OCI-LY3 (cell line): ENCODE results near the gene ASB7.

ENCODE experiments used
- H2AFZ ChIP-seq: fragments of 200-600, 300-600 bp; shearing (Covaris generic); 2 replicates; pipeline ENCODE4 v1.6.0; 2014; ENCODE audit warnings: antibody characterized with exemption, low read depth, low read length
- H3K27ac ChIP-seq: fragments of 200-600, 300-600 bp; sonication (generic); 2 replicates; pipeline ENCODE4 v1.5.1; 2014; ENCODE audit warnings: mild to moderate bottlenecking, low read length, moderate library complexity, mixed read lengths
- H3K27me3 ChIP-seq: fragments of 200-600, 300-600 bp; sonication (generic); 2 replicates; pipeline ENCODE4 v1.6.1; 2014; ENCODE audit warnings: low read depth, low read length, mixed read lengths
- H3K36me3 ChIP-seq: fragments of 200-600, 300-600 bp; sonication (generic); replicated peaks from 2 replicates; pipeline ENCODE3; 2014; ENCODE audit warnings: low read depth, low read length, mixed read lengths
- H3K4me1 ChIP-seq: fragments of 300-600, 200-600 bp; sonication (generic); 2 replicates; pipeline ENCODE4 v1.6.1; 2014; ENCODE audit warnings: low read length, mixed read lengths
- H3K4me2 ChIP-seq: fragments of 200-600, 300-600 bp; sonication (generic); 2 replicates; pipeline ENCODE4 v1.6.1; 2014; ENCODE audit warnings: low read length, mixed read lengths
- H3K4me3 ChIP-seq: fragments of 300-600, 200-600 bp; sonication (generic); 2 replicates; pipeline ENCODE4 v1.5.1; 2014; ENCODE audit warnings: antibody characterized with exemption, mild to moderate bottlenecking, low read length, moderate library complexity
- H3K79me2 ChIP-seq: fragments of 300-600, 200-600 bp; shearing (Covaris generic); 2 replicates; pipeline ENCODE4 v1.6.1; 2014; ENCODE audit warnings: mild to moderate bottlenecking, low read length, mixed read lengths
- H3K9ac ChIP-seq: fragments of 300-600, 200-600 bp; shearing (Covaris generic); 2 replicates; pipeline ENCODE4 v1.6.0; 2014; ENCODE audit warnings: mild to moderate bottlenecking, low read length, moderate library complexity
- H3K9me3 ChIP-seq: fragments of 200-600, 300-600 bp; shearing (Covaris generic); 2 replicates; pipeline ENCODE4 v1.6.1; 2014; ENCODE audit warnings: low read length, mixed read lengths; ENCODE audit not compliant: insufficient read depth
- H4K20me1 ChIP-seq: fragments of 200-600, 300-600 bp; sonication (generic); 2 replicates; pipeline ENCODE4 v1.6.1; 2016; ENCODE audit warnings: low read length, mixed read lengths; ENCODE audit not compliant: insufficient read depth
- EZH2phosphoT487 ChIP-seq: fragments of 200-600 bp; shearing (Covaris generic); IDR thresholded peaks from 2 replicates; pipeline ENCODE4 v1.6.1; 2018; ENCODE audit warnings: antibody characterized with exemption, mixed run types, low read depth
- TF ChIP-seq, protein P1 (sequence below): fragments of 200-600, 300-600 bp; sonication (generic); IDR thresholded peaks from 2 replicates; pipeline ENCODE4 v1.5.1; 2014; ENCODE audit warnings: antibody characterized with exemption, low read length, low read depth

Gene ASB7

DNA sequence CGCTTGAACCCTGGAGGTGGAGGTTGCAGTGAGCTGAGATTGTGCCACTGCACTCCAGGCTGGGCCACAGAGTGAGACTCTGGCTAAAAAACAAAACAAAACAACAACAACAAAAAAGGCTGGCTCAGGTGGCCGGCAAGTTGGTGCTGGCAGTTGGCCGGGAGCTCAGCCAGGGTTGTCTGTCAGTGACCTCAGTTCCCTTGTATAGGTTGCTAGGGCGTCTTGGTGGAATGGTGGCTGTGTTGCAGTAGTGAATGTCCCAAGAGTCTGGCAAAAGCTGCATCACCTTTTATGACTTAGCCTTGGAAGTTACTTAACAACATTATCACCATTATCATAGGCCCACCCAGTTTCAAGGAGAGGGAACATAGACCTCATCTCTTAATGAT, 40.6 kb downstream of the ASB7 start:
- Histone ChIP-seq H3K36me3 (no peaks in the 10 kb centered on the region), H3K27me3 (no peaks in the 10 kb centered on the region), H3K4me3 (no peak overlapping the region), H3K4me2 (no peak overlapping the region), H2AFZ (no peak overlapping the region), H3K27ac (no peak overlapping the region), H4K20me1 (peaks cover 44% of the 10 kb centered on the region), H3K9me3 (no peaks in the 10 kb centered on the region), H3K9ac (no peak overlapping the region), H3K79me2 (peaks cover 45% of the 10 kb centered on the region), H3K4me1 (no peaks in the 10 kb centered on the region)
- TF ChIP-seq, protein P1, sequence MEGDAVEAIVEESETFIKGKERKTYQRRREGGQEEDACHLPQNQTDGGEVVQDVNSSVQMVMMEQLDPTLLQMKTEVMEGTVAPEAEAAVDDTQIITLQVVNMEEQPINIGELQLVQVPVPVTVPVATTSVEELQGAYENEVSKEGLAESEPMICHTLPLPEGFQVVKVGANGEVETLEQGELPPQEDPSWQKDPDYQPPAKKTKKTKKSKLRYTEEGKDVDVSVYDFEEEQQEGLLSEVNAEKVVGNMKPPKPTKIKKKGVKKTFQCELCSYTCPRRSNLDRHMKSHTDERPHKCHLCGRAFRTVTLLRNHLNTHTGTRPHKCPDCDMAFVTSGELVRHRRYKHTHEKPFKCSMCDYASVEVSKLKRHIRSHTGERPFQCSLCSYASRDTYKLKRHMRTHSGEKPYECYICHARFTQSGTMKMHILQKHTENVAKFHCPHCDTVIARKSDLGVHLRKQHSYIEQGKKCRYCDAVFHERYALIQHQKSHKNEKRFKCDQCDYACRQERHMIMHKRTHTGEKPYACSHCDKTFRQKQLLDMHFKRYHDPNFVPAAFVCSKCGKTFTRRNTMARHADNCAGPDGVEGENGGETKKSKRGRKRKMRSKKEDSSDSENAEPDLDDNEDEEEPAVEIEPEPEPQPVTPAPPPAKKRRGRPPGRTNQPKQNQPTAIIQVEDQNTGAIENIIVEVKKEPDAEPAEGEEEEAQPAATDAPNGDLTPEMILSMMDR = no peak
- no peak for TF ChIP-seq EZH2phosphoT487

DNA sequence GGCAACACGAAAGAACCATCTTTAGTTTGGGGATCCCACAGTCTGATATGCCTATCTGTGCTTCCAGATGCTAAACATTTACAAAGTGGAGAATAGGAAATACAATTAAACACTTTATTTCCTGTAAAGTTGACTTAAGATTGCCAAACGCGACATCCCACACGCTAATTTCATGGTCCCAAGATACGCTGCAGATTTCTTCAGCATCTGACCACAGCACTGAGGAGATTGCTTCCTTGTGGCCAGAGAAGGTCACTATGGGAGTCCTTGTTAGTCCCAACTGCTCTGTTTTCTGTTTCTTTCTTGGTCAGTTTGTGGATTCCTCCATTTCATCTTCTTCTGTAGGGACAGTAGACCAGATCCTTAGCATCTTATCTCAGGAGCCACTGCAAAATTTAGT, 43.3 kb downstream of the ASB7 start:
- H3K27me3 ChIP-seq = no peaks in the 10 kb centered on the region
- H3K27ac ChIP-seq = no peak overlapping the region
- no peak overlapping the region for H3K9ac ChIP-seq
- H3K4me3 ChIP-seq = no peak overlapping the region
- H3K9me3 ChIP-seq = no peaks in the 10 kb centered on the region
- peaks cover 42% of the 10 kb centered on the region for H4K20me1 ChIP-seq
- H2AFZ ChIP-seq = no peak overlapping the region
- no peak overlapping the region for H3K4me2 ChIP-seq
- H3K36me3 ChIP-seq = peaks cover 5% of the 10 kb centered on the region
- TF ChIP-seq, protein P1 = no peak
- TF ChIP-seq EZH2phosphoT487 = no peak
- H3K4me1 ChIP-seq = peaks cover 19% of the 10 kb centered on the region
- H3K79me2 ChIP-seq = peaks cover 30% of the 10 kb centered on the region

DNA sequence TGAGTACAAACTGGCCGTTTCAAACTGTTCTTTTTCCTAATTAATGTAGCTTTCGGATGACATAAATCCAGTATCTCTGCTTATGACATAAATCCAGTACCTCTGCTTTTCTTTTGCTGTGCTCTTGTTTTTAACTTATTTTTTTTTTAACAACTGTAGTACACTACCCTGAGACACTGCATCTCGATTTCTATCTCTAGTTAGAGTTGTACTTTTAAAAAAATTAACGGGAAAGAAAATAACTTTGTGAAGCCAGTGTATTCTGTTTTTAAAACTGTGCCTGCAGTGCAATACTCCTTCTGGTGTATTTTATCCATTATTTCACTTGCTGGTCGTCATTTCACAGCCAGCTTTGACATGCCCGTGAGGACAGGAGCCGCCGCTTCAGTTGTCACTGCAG, 46.6 kb downstream of the ASB7 start:
- Histone ChIP-seq H3K9me3 (no peaks in the 10 kb centered on the region), H3K27me3 (no peaks in the 10 kb centered on the region), H3K9ac (no peak overlapping the region), H3K4me3 (no peak overlapping the region), H3K79me2 (peaks cover 14% of the 10 kb centered on the region), H4K20me1 (peaks cover 21% of the 10 kb centered on the region; the same call in 1 of the 2 replicates), H3K27ac (no peak overlapping the region), H2AFZ (no peak overlapping the region), H3K4me2 (no peak overlapping the region), H3K36me3 (peaks cover 11% of the 10 kb centered on the region), H3K4me1 (peaks cover 19% of the 10 kb centered on the region)
- no peak for TF ChIP-seq EZH2phosphoT487

DNA sequence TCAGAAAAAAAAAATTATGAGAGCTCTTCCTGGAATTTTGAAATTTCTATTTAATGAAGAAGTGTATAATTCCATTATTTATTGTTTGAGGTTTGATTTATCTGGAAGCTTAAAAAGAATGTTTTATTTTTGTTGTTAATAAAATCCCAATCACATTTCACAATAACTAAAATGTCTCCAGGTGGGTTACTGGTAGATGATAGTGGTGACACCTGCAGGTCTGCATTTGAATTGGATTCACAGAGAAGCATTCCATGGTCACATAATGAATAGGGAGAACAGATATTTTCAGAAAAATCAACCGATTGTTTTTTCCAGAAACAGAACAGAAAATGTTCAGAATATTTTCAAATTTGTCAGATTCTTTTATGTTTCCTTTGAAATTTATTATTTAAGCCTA, 48.3 kb downstream of the ASB7 start:
- TF ChIP-seq, protein P1 = peak; percentile 44
- TF ChIP-seq EZH2phosphoT487 = no peak

More for the DNA sequence above, 48.3 kb downstream of the ASB7 start:
- Histone ChIP-seq H3K9ac (no peak overlapping the region), H3K4me1 (peaks cover 19% of the 10 kb centered on the region), H3K36me3 (peaks cover 11% of the 10 kb centered on the region), H3K4me3 (no peak overlapping the region), H3K4me2 (no peak overlapping the region), H3K27ac (no peak overlapping the region), H2AFZ (no peak overlapping the region), H3K27me3 (no peaks in the 10 kb centered on the region), H3K9me3 (no peaks in the 10 kb centered on the region), H4K20me1 (peaks cover 8% of the 10 kb centered on the region; the same call in 1 of the 2 replicates), H3K79me2 (peaks cover 9% of the 10 kb centered on the region)
